Neutrophil (primary cell): Measurements from ENCODE around the gene BRK1.
"Not testable (repeated sequence)": the region's sequence is repeated elsewhere in the genome, so short reads cannot be mapped to it uniquely, and the experiment has no call there.

Experiments used
- H3K27ac ChIP-seq: fragments of 200-600 bp; sonication (generic); 2 replicates; pipeline ENCODE4 v1.5.1; 2016; ENCODE audit warnings: mild to moderate bottlenecking, moderate library complexity
- H3K27me3 ChIP-seq: fragments of 200-600 bp; sonication (generic); 2 replicates; pipeline ENCODE4 v1.6.0; 2016; ENCODE audit warnings: mild to moderate bottlenecking
- H3K36me3 ChIP-seq: fragments of 200-600 bp; sonication (generic); 2 replicates; pipeline ENCODE4 v1.5.1; 2017
- H3K4me1 ChIP-seq, 2 experiments: fragments of 200-600 bp in 1 of 2; sonication (generic) in 1 of 2; 1 replicate in 1 of 2; 2 replicates in 1 of 2; pipeline versions ENCODE4 v1.5.1 to v1.6.1; 2013 to 2016; ENCODE audit warnings: low read depth in 1 of 2, low read length in 1 of 2, mild to moderate bottlenecking in 1 of 2, moderate library complexity in 1 of 2; ENCODE audit not compliant: control insufficient read depth in 1 of 2, insufficient read depth in 1 of 2
- H3K4me3 ChIP-seq, 2 experiments: fragments of 200-600 bp in 1 of 2; sonication (generic) in 1 of 2; 1 replicate in 1 of 2; 2 replicates in 1 of 2; pipeline ENCODE4 v1.5.1; 2013 to 2016; ENCODE audit warnings: low read depth in 1 of 2, low read length in 1 of 2, mild to moderate bottlenecking in 1 of 2, moderate library complexity in 1 of 2
- H3K9me3 ChIP-seq: fragments of 200-600 bp; sonication (generic); 2 replicates; pipeline ENCODE4 v1.5.1; 2016
- TF ChIP-seq, protein P1 (sequence below): fragments of 200-600 bp; sonication (generic); IDR thresholded peaks from 2 replicates; pipeline ENCODE4 v1.5.1; 2016; ENCODE audit warnings: antibody characterized with exemption

BRK1 gene

DNA sequence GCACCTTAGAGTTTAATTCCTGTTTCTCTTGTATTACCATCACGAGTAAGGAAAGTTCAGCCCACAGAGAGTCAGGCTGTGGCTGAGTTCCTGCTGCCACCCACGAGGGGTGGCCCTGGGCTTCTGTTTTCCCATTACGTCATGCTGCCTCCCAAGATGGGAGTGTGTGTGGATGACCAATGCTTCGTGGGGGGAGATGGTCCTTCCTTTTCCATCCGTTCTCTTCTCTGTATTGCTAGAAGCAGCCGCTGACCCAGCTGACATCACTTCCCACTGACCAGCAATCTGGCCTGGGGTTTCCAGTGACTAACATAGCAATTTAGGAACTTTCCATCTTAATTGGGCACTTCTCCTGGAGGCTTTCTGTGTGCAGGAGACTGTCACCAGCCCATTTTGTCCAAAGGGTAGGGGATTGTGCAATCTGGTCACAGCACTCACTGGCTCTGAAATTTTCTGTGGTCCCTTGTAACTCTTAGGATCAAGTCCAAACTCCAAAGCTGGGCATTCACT, 58.5 kb downstream of the BRK1 start:
- H3K9me3 ChIP-seq: no peaks in the 10 kb centered on the region
- no peaks in the 10 kb centered on the region for H3K27me3 ChIP-seq
- peaks cover 12 to 13% of the 10 kb centered on the region in 2 experiments for H3K4me1 ChIP-seq
- TF ChIP-seq, protein P1, sequence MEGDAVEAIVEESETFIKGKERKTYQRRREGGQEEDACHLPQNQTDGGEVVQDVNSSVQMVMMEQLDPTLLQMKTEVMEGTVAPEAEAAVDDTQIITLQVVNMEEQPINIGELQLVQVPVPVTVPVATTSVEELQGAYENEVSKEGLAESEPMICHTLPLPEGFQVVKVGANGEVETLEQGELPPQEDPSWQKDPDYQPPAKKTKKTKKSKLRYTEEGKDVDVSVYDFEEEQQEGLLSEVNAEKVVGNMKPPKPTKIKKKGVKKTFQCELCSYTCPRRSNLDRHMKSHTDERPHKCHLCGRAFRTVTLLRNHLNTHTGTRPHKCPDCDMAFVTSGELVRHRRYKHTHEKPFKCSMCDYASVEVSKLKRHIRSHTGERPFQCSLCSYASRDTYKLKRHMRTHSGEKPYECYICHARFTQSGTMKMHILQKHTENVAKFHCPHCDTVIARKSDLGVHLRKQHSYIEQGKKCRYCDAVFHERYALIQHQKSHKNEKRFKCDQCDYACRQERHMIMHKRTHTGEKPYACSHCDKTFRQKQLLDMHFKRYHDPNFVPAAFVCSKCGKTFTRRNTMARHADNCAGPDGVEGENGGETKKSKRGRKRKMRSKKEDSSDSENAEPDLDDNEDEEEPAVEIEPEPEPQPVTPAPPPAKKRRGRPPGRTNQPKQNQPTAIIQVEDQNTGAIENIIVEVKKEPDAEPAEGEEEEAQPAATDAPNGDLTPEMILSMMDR: no peak
- H3K36me3 ChIP-seq: peaks cover 11% of the 10 kb centered on the region
- peak overlapping the region; percentile 75 for H3K27ac ChIP-seq
- no peak overlapping the region for H3K4me3 ChIP-seq

DNA sequence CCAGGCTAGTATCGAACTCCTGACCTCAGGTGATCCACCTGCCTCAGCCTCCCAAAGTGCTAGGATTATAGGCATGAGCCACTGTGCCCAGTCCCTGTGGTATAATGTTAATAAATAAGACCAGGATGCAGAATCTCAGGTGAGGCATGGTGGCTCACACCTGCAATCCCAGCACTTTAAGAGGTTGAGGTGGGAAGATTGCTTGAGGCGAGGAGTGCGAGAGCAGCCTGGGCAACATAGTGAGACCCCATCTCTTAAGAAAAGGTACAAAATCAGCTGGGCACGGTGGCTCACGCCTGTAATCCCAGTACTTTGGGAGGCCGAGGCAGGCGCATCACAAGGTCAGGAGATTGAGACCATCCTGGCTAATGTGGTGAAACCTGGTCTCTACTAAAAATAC, 59.9 kb downstream of the BRK1 start:
- Histone ChIP-seq H3K36me3 (peaks cover 19% of the 10 kb centered on the region), H3K4me1 (peaks cover 15 to 16% of the 10 kb centered on the region in 2 experiments)
- H3K27ac ChIP-seq, H3K4me3 ChIP-seq, H3K27me3 ChIP-seq, H3K9me3 ChIP-seq: not testable (repeated sequence)

DNA sequence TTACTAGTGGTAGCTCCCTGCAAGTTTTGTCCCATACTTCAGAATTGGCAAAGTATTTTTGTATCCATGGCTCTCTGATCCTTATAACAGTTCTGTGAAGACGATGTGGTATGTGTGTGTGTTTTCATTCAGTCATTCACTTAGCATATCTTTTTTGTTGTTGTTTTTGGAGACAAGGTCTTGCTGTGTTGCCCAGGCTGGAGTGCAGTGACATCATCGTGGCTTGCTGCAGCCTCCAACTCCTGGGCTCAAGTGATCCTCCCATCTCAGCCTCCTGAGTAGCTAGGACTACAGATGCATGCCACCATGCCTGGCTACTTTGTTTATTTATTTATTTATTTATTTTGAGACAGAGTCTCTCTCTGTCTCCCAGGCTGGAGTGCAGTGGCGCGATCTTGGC, 60.7 kb downstream of the BRK1 start:
- not testable (repeated sequence) for H3K4me3 ChIP-seq, H3K27me3 ChIP-seq, H3K27ac ChIP-seq, H3K9me3 ChIP-seq
- peaks cover 23 to 24% of the 10 kb centered on the region in 2 experiments for H3K4me1 ChIP-seq
- peaks cover 19% of the 10 kb centered on the region for H3K36me3 ChIP-seq
